Liver (tissue), 9 donors: ENCODE data around the gene TMEM51. TPM values are rescaled to one million over a fixed set of nuclear protein-coding genes. Genes with fewer than 3 reads are reported as not detected.
"Not testable (repeated sequence)": the region's sequence is repeated elsewhere in the genome, so short reads cannot be mapped to it uniquely, and the experiment has no call there.

ENCODE experiments used
- DNase-seq: peaks from one replicate; pipeline ENCODE4 v3.0.0-alpha.2; 2017; ENCODE audit warnings: low spot score
- H3K27ac ChIP-seq, 2 donors: one replicate each; pipeline ENCODE4 v1.7.0; 2013; ENCODE audit warnings: inconsistent platforms in 2 of 2, low read length in 2 of 2, control low read depth in 1 of 2, low read depth in 1 of 2, mild to moderate bottlenecking in 1 of 2
- H3K27me3 ChIP-seq, 4 donors: one replicate each; pipeline versions ENCODE4 v1.6.1 to v1.7.0; 2013; ENCODE audit warnings: low read length in 3 of 4, inconsistent platforms in 1 of 4, mild to moderate bottlenecking in 1 of 4, moderate library complexity in 1 of 4; ENCODE audit not compliant: control insufficient read depth in 4 of 4, insufficient read depth in 4 of 4
- H3K36me3 ChIP-seq, 4 donors: one replicate each; pipeline versions ENCODE4 v1.6.1 to v1.7.0; 2013; ENCODE audit warnings: low read length in 3 of 4, mild to moderate bottlenecking in 3 of 4, low read depth in 1 of 4, moderate library complexity in 1 of 4; ENCODE audit not compliant: control insufficient read depth in 4 of 4, insufficient read depth in 3 of 4
- H3K4me1 ChIP-seq, 4 donors: one replicate each; pipeline versions ENCODE4 v1.6.1 to v1.7.0; 2013; ENCODE audit warnings: low read length in 3 of 4, mild to moderate bottlenecking in 3 of 4, moderate library complexity in 1 of 4; ENCODE audit not compliant: control insufficient read depth in 4 of 4, insufficient read depth in 4 of 4
- H3K4me3 ChIP-seq, 3 donors: one replicate each; pipeline versions ENCODE4 v1.6.1 to v1.7.0; 2013; ENCODE audit warnings: low read length in 3 of 3, control low read depth in 1 of 3, low read depth in 1 of 3, mild to moderate bottlenecking in 1 of 3
- H3K9ac ChIP-seq, 2 donors: one replicate each; pipeline ENCODE4 v1.7.0; 2013; ENCODE audit warnings: low read length in 2 of 2, mild to moderate bottlenecking in 2 of 2, moderate library complexity in 2 of 2, control low read depth in 1 of 2, low read depth in 1 of 2
- H3K9me3 ChIP-seq, 4 donors: one replicate each; pipeline versions ENCODE4 v1.6.1 to v1.7.0; 2013; ENCODE audit warnings: low read length in 3 of 4; ENCODE audit not compliant: control insufficient read depth in 4 of 4
- EGR1 ChIP-seq, 2 donors: IDR thresholded peaks; 2 replicates each; pipeline ENCODE4 v1.6.1; 2016 to 2018; ENCODE audit warnings: antibody characterized with exemption in 2 of 2, low read depth in 2 of 2
- FOXA1 ChIP-seq: IDR thresholded peaks from 2 replicates; pipeline ENCODE4 v1.6.1; 2016; ENCODE audit warnings: antibody characterized with exemption
- GABPA ChIP-seq, 2 donors: IDR thresholded peaks in 1 of 2; conservative IDR thresholded peaks in 1 of 2; 2 replicates each; pipeline ENCODE4 v1.6.1; 2016; ENCODE audit warnings: antibody characterized with exemption in 2 of 2, mild to moderate bottlenecking in 1 of 2, moderate library complexity in 1 of 2
- HNF4A ChIP-seq, 2 donors: conservative IDR thresholded peaks; 2 replicates each; pipeline ENCODE4 v1.6.1; 2016; ENCODE audit warnings: antibody characterized with exemption in 2 of 2, mild to moderate bottlenecking in 2 of 2
- HNF4G ChIP-seq: IDR thresholded peaks from 2 replicates; pipeline ENCODE4 v1.6.1; 2016; ENCODE audit warnings: antibody characterized with exemption
- JUND ChIP-seq, 2 donors: IDR thresholded peaks; 2 replicates each; pipeline ENCODE4 v1.6.1; 2016; ENCODE audit warnings: antibody characterized with exemption in 2 of 2
- NR2F2 ChIP-seq: IDR thresholded peaks from 2 replicates; pipeline ENCODE4 v1.6.1; 2016; ENCODE audit warnings: antibody characterized with exemption
- RXRA ChIP-seq, 2 donors: IDR thresholded peaks; 2 replicates each; pipeline ENCODE4 v1.6.1; 2017 to 2018; ENCODE audit warnings: antibody characterized with exemption in 2 of 2, mild to moderate bottlenecking in 1 of 2
- SP1 ChIP-seq: IDR thresholded peaks from 2 replicates; pipeline ENCODE4 v1.6.1; 2018; ENCODE audit warnings: antibody characterized with exemption, mild to moderate bottlenecking
- TAF1 ChIP-seq: conservative IDR thresholded peaks from 2 replicates; pipeline ENCODE4 v1.6.1; 2016; ENCODE audit warnings: antibody characterized with exemption, mild to moderate bottlenecking
- YY1 ChIP-seq: IDR thresholded peaks from 2 replicates; pipeline ENCODE4 v1.6.1; 2016; ENCODE audit warnings: antibody characterized with exemption, mild to moderate bottlenecking
- WGBS: extraction: QIAGEN DNeasy Blood & Tissue Kit; methylation state at CpG from one replicate; pipeline ENCODE4 v1.1.7; 2013; 5-methylcytosine and 5-hydroxymethylcytosine counted together
- polyA plus RNA-seq, 2 donors: library from polyadenylated mRNA; stranded (reverse) in 1 of 2; unstranded in 1 of 2; fragments of 200-250 nt in 1 of 2; fragments of >200 nt in 1 of 2; fragmentation: Nextera tagmentation in 1 of 2; extraction: Ambion mirVana in 1 of 2; gene quantifications; one replicate each; pipeline versions ENCODE4 v1.2.1 to v1.2.3, GENCODE V29; 2013 to 2015
- total RNA-seq, 2 donors: library from RNA; depleted of rRNA; stranded (reverse); fragments of >200 nt; gene quantifications; one replicate each; pipeline ENCODE4 v1.2.3, GENCODE V29; 2014
- TF ChIP-seq, protein P1 (sequence below): fragments of 150-350 bp; IDR thresholded peaks from 2 replicates; pipeline ENCODE4 v1.5.1; 2017; ENCODE audit warnings: improper control_type of control experiment, low read depth, low read length; ENCODE audit not compliant: missing input control
- TF ChIP-seq, protein P2 (sequence below): IDR thresholded peaks from 2 replicates; pipeline ENCODE4 v1.6.1; 2016; ENCODE audit warnings: antibody characterized with exemption, mild to moderate bottlenecking
- TF ChIP-seq, protein P3 (sequence below): IDR thresholded peaks from 2 replicates; pipeline ENCODE4 v1.6.1; 2016; ENCODE audit warnings: antibody characterized with exemption
- TF ChIP-seq, protein P4 (sequence below): IDR thresholded peaks from 2 replicates; pipeline ENCODE4 v1.6.1; 2016; ENCODE audit warnings: antibody characterized with exemption
- donor health status: healthy.
- donor health status: healthy.
- donor health status: healthy.
- donor health status: healthy.
- donor health status: healthy.

The TMEM51 gene
- total and polyA plus RNA-seq, 4 donors = 1.3 to 2.7 (median 1.9) TPM

DNA sequence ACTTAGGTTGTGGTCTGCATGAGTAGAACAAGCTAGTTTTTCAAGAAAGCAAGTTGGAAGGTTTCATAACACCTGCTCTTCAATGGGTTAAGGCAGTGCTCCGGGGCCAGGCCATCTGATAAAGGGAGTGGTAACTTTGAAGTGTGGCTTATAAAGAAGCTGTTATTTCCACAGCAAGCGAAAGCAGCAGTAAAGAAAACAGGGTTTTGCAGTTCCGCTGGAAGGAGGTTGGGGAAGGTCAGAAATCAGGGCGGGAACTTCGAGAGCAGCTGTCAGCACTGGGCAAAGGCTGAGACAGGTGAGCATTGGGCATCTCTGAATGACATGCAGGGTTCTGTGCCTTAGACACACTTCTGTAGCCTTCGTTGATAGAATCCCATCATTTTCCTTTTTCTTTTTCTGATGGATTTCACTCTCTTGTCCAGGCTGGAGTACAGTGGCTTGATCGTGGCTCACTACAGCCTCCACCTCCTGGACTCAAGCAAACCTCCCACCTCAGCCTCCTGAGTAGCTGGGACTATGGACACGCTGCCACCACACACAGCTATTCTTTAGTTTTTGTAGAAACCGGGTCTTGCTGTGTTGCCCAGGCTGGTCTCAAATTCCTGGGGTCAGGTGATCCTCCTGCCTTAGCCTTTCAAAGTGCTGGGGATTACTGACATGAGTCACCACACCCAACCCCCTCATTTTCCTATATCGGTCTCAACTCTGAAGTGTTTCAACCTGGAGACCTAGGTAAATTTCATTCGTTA lies 20.5 kb downstream of the TMEM51 start:
- peaks cover 0 to 2% (median 1%) of the 10 kb centered on the region in 4 donors for H3K4me1 ChIP-seq
- TF ChIP-seq GABPA (IDR thresholded peaks at IDR 0.05 in 1 of 2, conservative IDR thresholded peaks at IDR 0.05 in 1 of 2) = no peak
- TF ChIP-seq SP1 = no peak
- TF ChIP-seq JUND (IDR thresholded peaks at IDR 0.05) = no peak
- TF ChIP-seq, protein P1, sequence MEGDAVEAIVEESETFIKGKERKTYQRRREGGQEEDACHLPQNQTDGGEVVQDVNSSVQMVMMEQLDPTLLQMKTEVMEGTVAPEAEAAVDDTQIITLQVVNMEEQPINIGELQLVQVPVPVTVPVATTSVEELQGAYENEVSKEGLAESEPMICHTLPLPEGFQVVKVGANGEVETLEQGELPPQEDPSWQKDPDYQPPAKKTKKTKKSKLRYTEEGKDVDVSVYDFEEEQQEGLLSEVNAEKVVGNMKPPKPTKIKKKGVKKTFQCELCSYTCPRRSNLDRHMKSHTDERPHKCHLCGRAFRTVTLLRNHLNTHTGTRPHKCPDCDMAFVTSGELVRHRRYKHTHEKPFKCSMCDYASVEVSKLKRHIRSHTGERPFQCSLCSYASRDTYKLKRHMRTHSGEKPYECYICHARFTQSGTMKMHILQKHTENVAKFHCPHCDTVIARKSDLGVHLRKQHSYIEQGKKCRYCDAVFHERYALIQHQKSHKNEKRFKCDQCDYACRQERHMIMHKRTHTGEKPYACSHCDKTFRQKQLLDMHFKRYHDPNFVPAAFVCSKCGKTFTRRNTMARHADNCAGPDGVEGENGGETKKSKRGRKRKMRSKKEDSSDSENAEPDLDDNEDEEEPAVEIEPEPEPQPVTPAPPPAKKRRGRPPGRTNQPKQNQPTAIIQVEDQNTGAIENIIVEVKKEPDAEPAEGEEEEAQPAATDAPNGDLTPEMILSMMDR = no peak
- TF ChIP-seq TAF1 = no peak
- no peak for TF ChIP-seq HNF4G
- TF ChIP-seq EGR1 (IDR thresholded peaks at IDR 0.05; ENCODE audit: low read depth in 2 of 2) = no peak
- no peak for TF ChIP-seq HNF4A (conservative IDR thresholded peaks at IDR 0.05)
- TF ChIP-seq YY1 = no peak
- TF ChIP-seq, protein P2, sequence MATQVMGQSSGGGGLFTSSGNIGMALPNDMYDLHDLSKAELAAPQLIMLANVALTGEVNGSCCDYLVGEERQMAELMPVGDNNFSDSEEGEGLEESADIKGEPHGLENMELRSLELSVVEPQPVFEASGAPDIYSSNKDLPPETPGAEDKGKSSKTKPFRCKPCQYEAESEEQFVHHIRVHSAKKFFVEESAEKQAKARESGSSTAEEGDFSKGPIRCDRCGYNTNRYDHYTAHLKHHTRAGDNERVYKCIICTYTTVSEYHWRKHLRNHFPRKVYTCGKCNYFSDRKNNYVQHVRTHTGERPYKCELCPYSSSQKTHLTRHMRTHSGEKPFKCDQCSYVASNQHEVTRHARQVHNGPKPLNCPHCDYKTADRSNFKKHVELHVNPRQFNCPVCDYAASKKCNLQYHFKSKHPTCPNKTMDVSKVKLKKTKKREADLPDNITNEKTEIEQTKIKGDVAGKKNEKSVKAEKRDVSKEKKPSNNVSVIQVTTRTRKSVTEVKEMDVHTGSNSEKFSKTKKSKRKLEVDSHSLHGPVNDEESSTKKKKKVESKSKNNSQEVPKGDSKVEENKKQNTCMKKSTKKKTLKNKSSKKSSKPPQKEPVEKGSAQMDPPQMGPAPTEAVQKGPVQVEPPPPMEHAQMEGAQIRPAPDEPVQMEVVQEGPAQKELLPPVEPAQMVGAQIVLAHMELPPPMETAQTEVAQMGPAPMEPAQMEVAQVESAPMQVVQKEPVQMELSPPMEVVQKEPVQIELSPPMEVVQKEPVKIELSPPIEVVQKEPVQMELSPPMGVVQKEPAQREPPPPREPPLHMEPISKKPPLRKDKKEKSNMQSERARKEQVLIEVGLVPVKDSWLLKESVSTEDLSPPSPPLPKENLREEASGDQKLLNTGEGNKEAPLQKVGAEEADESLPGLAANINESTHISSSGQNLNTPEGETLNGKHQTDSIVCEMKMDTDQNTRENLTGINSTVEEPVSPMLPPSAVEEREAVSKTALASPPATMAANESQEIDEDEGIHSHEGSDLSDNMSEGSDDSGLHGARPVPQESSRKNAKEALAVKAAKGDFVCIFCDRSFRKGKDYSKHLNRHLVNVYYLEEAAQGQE = no peak
- TF ChIP-seq, protein P3, sequence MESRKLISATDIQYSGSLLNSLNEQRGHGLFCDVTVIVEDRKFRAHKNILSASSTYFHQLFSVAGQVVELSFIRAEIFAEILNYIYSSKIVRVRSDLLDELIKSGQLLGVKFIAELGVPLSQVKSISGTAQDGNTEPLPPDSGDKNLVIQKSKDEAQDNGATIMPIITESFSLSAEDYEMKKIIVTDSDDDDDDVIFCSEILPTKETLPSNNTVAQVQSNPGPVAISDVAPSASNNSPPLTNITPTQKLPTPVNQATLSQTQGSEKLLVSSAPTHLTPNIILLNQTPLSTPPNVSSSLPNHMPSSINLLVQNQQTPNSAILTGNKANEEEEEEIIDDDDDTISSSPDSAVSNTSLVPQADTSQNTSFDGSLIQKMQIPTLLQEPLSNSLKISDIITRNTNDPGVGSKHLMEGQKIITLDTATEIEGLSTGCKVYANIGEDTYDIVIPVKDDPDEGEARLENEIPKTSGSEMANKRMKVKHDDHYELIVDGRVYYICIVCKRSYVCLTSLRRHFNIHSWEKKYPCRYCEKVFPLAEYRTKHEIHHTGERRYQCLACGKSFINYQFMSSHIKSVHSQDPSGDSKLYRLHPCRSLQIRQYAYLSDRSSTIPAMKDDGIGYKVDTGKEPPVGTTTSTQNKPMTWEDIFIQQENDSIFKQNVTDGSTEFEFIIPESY = no peak
- no peak for TF ChIP-seq RXRA (IDR thresholded peaks at IDR 0.05)
- H3K27me3 ChIP-seq = no peaks in the 10 kb centered on the region
- no peaks in the 10 kb centered on the region for H3K36me3 ChIP-seq
- H3K27ac ChIP-seq = no peak overlapping the region
- no peaks in the 10 kb centered on the region for H3K9me3 ChIP-seq
- no peak for DNase-seq
- 64% methylated on average over 11 of the region's 11 CpGs for WGBS
- no peak overlapping the region for H3K9ac ChIP-seq
- H3K4me3 ChIP-seq = no peak overlapping the region

DNA sequence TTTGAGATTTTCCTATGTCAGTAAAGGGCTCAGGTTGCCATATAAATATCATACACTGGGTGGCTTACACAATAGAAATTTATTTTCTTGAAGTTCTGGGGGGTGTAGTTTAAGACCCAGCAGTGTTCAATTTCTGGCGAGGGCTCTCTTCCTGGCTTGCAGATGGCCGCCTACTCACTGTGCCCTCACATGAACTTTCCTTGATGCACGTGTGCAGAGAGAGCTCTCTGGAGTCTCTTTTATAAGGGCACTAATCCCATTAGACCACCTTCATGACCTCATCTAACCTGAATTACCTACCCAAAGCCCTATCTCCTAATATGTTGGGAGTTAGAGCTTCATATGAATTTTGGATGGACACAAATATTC lies 21.1 kb downstream of the TMEM51 start:
- no peak overlapping the region for H3K9ac ChIP-seq
- H3K4me3 ChIP-seq = no peak overlapping the region
- no peaks in the 10 kb centered on the region for H3K27me3 ChIP-seq
- TF ChIP-seq, protein P3 = no peak
- TF ChIP-seq JUND (IDR thresholded peaks at IDR 0.05) (no peak), GABPA (IDR thresholded peaks at IDR 0.05 in 1 of 2, conservative IDR thresholded peaks at IDR 0.05 in 1 of 2) (no peak), NR2F2 (no peak), TAF1 (no peak), FOXA1 (no peak), HNF4A (conservative IDR thresholded peaks at IDR 0.05) (no peak)
- TF ChIP-seq, protein P4, sequence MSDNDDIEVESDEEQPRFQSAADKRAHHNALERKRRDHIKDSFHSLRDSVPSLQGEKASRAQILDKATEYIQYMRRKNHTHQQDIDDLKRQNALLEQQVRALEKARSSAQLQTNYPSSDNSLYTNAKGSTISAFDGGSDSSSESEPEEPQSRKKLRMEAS = no peak
- no peaks in the 10 kb centered on the region for H3K9me3 ChIP-seq
- WGBS = 41% methylated on average over 3 of the region's 3 CpGs
- no peaks in the 10 kb centered on the region for H3K36me3 ChIP-seq
- no peak for DNase-seq
- H3K4me1 ChIP-seq = peaks cover 0 to 3% (median 1%) of the 10 kb centered on the region in 4 donors
- no peak overlapping the region for H3K27ac ChIP-seq

DNA sequence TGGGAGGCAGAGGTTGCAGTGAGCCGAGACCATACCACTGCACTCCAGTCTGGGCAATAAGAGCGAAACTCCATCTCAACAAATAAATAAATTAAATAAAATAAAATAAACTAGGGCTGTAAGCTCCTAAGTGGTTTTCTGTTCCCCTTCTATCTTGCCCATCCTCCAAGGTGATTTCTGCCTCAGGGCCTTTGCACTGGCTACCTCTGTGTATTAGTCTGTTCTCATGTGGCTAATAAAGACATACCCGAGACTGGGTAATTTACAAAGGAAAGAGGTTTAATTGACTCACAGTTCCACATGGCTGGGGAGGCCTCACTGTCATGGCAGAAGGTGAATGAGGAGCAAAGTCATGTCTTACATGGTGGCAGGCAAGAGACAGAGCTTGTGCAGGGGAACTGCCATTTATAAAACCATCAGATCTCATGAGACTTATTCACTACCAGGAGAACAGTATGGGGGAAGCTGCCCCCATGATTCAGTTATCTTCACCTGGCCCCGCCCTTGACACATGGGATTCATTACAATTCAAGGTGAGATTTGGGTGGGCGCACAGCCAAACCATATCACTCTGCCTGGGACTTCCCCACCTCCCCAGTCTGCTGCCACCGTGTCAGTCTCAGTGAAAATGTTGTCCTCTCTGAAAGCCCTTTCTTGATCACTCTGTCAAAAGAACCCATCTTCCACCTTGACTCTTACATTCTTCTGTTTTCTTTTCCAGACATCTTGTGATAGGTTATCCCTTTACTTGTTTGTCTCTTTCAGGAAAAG lies 22.0 kb downstream of the TMEM51 start:
- H3K27me3 ChIP-seq, H3K36me3 ChIP-seq, H3K4me1 ChIP-seq, DNase-seq, H3K9me3 ChIP-seq, H3K27ac ChIP-seq, H3K4me3 ChIP-seq, H3K9ac ChIP-seq: not testable (repeated sequence)
- 89% methylated on average over 6 of the region's 6 CpGs for WGBS
